MCF 10A (cell line): ENCODE results near the gene ATP2C1. TPM values are rescaled to one million over a fixed set of nuclear protein-coding genes. Genes with fewer than 3 reads are reported as not detected.
"Not testable (repeated sequence)": the region's sequence is repeated elsewhere in the genome, so short reads cannot be mapped to it uniquely, and the experiment has no call there.

ENCODE experiments used
- BruUV-seq: library from RNA; stranded (reverse); fragments of 400-500 nt; replicated peaks from 2 replicates; lab custom pipeline; 2021; lab: Mats Ljungman, UMichigan
- CTCF ChIA-PET: fragments of 300-600 bp; sonication (Branson Sonifier 250); formaldehyde crosslinking; extraction: SDS; loops from one replicate; lab custom pipeline; 2021; ENCODE audit warnings: antibody characterized with exemption, inconsistent platforms; lab: Yijun Ruan, JAX
- POLR2A ChIA-PET: fragments of 300-600, 350-650 bp; sonication (Branson Sonifier 250); formaldehyde crosslinking; extraction: SDS; loops from one replicate; lab custom pipeline; 2020; ENCODE audit warnings: antibody characterized with exemption, inconsistent platforms; lab: Yijun Ruan, JAX
- DNase-seq: peaks from one replicate; pipeline ENCODE4 v3.0.0-alpha.2; 2018; ENCODE audit not compliant: unreplicated experiment
- H3K27ac Mint-ChIP-seq: one replicate; pipeline ENCODE4 v1.8.0; 2022; ENCODE audit warnings: mild to moderate bottlenecking, low read depth, mixed read lengths; ENCODE audit not compliant: unreplicated experiment
- H3K27me3 Mint-ChIP-seq: one replicate; pipeline ENCODE4 v1.8.0; 2022; ENCODE audit warnings: mixed read lengths; ENCODE audit not compliant: insufficient read depth, unreplicated experiment
- H3K36me3 Mint-ChIP-seq: one replicate; pipeline ENCODE4 v1.8.0; 2022; ENCODE audit warnings: mild to moderate bottlenecking, moderate library complexity, mixed read lengths; ENCODE audit not compliant: insufficient read depth, unreplicated experiment
- H3K4me1 Mint-ChIP-seq: one replicate; pipeline ENCODE4 v1.8.0; 2022; ENCODE audit warnings: mixed read lengths; ENCODE audit not compliant: insufficient read depth, unreplicated experiment
- H3K4me3 Mint-ChIP-seq: one replicate; pipeline ENCODE4 v1.8.0; 2022; ENCODE audit warnings: mild to moderate bottlenecking, moderate library complexity, mixed read lengths; ENCODE audit not compliant: unreplicated experiment
- H3K9me3 Mint-ChIP-seq: one replicate; pipeline ENCODE4 v1.8.0; 2022; ENCODE audit warnings: mixed read lengths; ENCODE audit not compliant: unreplicated experiment
- intact Hi-C: fragments of 100-400 bp; cut with micrococcal nuclease; formaldehyde crosslinking; loops from 2 replicates; pipeline ENCODE4 v1.14.1; 2022
- total RNA-seq: library from RNA; stranded (reverse); gene quantifications from 2 replicates; pipeline ENCODE4 v1.2.3, GENCODE V29; 2022
- TF ChIP-seq, protein P1 (sequence below): fragments of 200-600 bp; IDR thresholded peaks from one replicate; pipeline ENCODE4 v1.8.0; 2022; ENCODE audit warnings: antibody characterized with exemption, mild to moderate bottlenecking; ENCODE audit not compliant: unreplicated experiment

ATP2C1 gene
- total RNA-seq, 1 experiment from 2014 or later: 52.7 TPM

DNA sequence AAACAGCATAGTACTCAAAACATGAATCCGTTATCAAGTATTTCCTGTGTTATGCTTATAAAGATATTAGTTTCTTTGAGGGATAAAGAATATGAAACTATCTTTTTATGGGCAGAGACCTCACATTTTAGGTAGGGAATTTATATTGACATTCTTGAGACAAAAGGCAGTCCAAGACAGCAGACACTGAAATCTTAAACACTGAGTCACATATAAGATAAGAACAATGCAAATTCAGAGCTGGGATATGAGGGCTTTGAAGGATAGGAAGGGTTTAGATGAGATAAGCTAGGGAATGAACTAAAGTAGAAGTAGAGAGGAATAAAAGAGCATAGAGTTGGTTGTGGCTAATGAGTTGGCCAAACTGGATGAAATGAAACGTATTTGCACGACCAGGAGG is 74.3 kb downstream of the ATP2C1 start:
- CTCF ChIA-PET: interaction anchor here (1.3 kb wide), 1 partner anchor 24 kb away, joined by 5 read pairs; no protein-coding TSS in a partner anchor
- Mint-ChIP-seq H3K27ac (no peak overlapping the region), H3K36me3 (peaks cover 32% of the 10 kb centered on the region), H3K9me3 (no peaks in the 10 kb centered on the region), H3K4me1 (peaks cover 10% of the 10 kb centered on the region), H3K4me3 (no peak overlapping the region), H3K27me3 (no peaks in the 10 kb centered on the region)
- BruUV-seq: no TSS peak
- TF ChIP-seq, protein P1, sequence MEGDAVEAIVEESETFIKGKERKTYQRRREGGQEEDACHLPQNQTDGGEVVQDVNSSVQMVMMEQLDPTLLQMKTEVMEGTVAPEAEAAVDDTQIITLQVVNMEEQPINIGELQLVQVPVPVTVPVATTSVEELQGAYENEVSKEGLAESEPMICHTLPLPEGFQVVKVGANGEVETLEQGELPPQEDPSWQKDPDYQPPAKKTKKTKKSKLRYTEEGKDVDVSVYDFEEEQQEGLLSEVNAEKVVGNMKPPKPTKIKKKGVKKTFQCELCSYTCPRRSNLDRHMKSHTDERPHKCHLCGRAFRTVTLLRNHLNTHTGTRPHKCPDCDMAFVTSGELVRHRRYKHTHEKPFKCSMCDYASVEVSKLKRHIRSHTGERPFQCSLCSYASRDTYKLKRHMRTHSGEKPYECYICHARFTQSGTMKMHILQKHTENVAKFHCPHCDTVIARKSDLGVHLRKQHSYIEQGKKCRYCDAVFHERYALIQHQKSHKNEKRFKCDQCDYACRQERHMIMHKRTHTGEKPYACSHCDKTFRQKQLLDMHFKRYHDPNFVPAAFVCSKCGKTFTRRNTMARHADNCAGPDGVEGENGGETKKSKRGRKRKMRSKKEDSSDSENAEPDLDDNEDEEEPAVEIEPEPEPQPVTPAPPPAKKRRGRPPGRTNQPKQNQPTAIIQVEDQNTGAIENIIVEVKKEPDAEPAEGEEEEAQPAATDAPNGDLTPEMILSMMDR: no peak
- intact Hi-C loops: no loop called here
- DNase-seq: no peak
- POLR2A ChIA-PET: no interaction called here

DNA sequence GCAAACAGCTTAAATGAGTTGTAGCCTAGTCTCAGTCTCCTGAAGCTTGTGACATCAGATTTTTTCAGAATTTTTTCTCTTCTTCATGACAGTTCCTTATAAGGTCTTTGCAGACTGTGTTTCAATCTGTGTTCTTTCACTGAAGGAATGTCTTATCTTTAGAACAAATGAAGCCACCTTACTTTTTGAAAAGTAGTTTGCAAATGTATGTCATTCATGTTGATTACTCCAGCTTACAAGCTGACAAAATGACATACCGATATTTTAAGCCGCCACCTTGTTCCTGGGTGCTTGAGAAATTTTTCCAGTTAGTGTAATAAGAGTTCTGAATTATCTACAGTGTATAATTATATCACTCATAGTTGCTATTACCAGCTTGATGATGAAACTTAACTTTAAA is 75.7 kb downstream of the ATP2C1 start:
- ChIA-PET POLR2A (no interaction called here), CTCF (interaction anchor here (0.6 to 1.3 kb wide), 4 partner anchors 13 to 37 kb away, joined by 3 to 5 read pairs (median 3); no protein-coding TSS in a partner anchor)
- no peak for DNase-seq
- no TSS peak for BruUV-seq
- H3K27ac Mint-ChIP-seq: no peak overlapping the region
- intact Hi-C loops: no loop called here
- H3K36me3 Mint-ChIP-seq: peaks cover 32% of the 10 kb centered on the region
- TF ChIP-seq, protein P1: no peak
- no peak overlapping the region for H3K4me3 Mint-ChIP-seq
- H3K9me3 Mint-ChIP-seq: no peaks in the 10 kb centered on the region
- no peaks in the 10 kb centered on the region for H3K27me3 Mint-ChIP-seq
- no peaks in the 10 kb centered on the region for H3K4me1 Mint-ChIP-seq

DNA sequence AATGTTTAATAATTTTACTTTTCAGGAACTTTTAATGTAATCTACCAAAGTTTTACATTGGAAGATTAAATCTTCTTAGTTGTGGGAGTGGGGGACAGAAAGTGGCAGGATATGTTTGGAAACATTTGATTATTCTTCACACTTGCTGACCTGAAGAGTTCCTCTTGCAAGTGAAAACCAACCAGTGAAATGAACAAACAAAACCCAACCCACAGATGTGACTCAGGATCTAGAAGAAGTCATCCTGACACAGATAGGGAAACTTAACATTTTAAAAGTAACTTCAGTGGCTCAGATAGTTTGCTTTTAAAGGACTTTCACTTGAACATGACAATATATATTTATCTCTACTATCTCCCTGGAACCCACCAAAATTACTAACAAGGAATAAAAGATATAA is 77.3 kb downstream of the ATP2C1 start:
- BruUV-seq: no TSS peak
- intact Hi-C loops: no loop called here
- no peaks in the 10 kb centered on the region for H3K9me3 Mint-ChIP-seq
- peaks cover 31% of the 10 kb centered on the region for H3K36me3 Mint-ChIP-seq
- no peak overlapping the region for H3K4me3 Mint-ChIP-seq
- no peak overlapping the region for H3K27ac Mint-ChIP-seq
- TF ChIP-seq, protein P1: no peak
- H3K4me1 Mint-ChIP-seq: no peaks in the 10 kb centered on the region
- no peak for DNase-seq
- H3K27me3 Mint-ChIP-seq: no peaks in the 10 kb centered on the region
- CTCF ChIA-PET: interaction anchor here (0.6 kb wide), 1 partner anchor 54 kb away, joined by 4 read pairs; no protein-coding TSS in a partner anchor
- POLR2A ChIA-PET: no interaction called here

DNA sequence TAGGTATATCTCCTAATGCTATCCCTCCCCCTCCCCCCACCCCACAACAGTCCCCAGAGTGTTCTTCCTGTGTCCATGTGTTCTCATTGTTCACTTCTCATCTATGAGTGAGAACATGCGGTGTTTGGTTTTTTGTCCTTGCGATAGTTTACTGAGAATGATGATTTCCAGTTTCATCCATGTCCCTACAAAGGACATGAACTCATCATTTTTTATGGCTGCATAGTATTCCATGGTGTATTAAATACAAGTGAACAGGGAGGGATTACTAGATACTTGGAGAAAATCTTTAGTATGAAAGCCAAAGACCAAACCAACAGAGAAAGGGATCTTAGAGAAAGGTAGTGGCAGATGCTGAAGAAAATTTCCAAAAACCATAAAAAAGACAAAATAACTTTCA is 78.7 kb downstream of the ATP2C1 start:
- intact Hi-C loops, H3K27ac Mint-ChIP-seq, H3K4me3 Mint-ChIP-seq, POLR2A ChIA-PET, H3K4me1 Mint-ChIP-seq, CTCF ChIA-PET, DNase-seq, H3K9me3 Mint-ChIP-seq, BruUV-seq, H3K27me3 Mint-ChIP-seq: not testable (repeated sequence)
- peaks cover 26% of the 10 kb centered on the region for H3K36me3 Mint-ChIP-seq
